Stimulated activated memory B cell treated with anti-CD40 and anti-IgM and Interleukin-4, amounts not matched to agents 10 μg/mL and 1 μg/mL and 100 μg/mL, for 72 hours (primary cell): ENCODE results near the gene NBEA.

Experiments used
- ATAC-seq: fragments of 150-1000 bp; cut with Tn5 transposase; 2 replicates; pipeline ENCODE4 v1.10.0; 2021
- H3K27ac Mint-ChIP-seq: one replicate; pipeline ENCODE4 v1.8.0; 2022; ENCODE audit warnings: mild to moderate bottlenecking, mixed read lengths
- H3K27me3 Mint-ChIP-seq: one replicate; pipeline ENCODE4 v1.8.0; 2022; ENCODE audit warnings: mixed read lengths
- H3K36me3 Mint-ChIP-seq: one replicate; pipeline ENCODE4 v1.8.0; 2022; ENCODE audit warnings: mixed read lengths
- H3K4me1 Mint-ChIP-seq: one replicate; pipeline ENCODE4 v1.8.0; 2022; ENCODE audit warnings: mixed read lengths
- H3K4me3 Mint-ChIP-seq: one replicate; pipeline ENCODE4 v1.8.0; 2022; ENCODE audit warnings: mild to moderate bottlenecking, moderate library complexity, mixed read lengths
- H3K9me3 Mint-ChIP-seq: one replicate; pipeline ENCODE4 v1.8.0; 2022; ENCODE audit warnings: mixed read lengths

Gene NBEA

DNA sequence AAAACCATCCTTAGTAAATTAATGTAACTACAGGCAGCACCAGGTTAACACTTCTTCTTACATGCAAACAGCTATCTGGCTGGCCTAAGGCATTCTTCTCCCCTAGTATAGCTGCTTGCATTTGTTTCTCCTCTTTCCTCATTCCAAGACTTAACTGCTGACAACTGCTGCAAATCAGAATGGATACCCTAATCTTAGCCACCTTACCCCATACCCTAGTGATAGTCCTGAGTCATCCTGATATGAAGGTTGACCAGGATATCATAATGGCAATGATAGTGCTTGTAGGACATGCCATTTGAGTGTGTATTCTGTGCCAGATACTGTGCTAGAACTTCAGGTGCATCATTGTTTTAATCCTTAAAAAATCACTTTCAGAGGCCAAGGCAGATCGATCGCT is 672.6 kb downstream of the NBEA start:
- Mint-ChIP-seq H3K27me3 (no peaks in the 10 kb centered on the region), H3K4me3 (no peak overlapping the region), H3K4me1 (no peaks in the 10 kb centered on the region), H3K36me3 (no peaks in the 10 kb centered on the region), H3K9me3 (peaks cover 3% of the 10 kb centered on the region), H3K27ac (no peak overlapping the region)
- no peak for ATAC-seq

DNA sequence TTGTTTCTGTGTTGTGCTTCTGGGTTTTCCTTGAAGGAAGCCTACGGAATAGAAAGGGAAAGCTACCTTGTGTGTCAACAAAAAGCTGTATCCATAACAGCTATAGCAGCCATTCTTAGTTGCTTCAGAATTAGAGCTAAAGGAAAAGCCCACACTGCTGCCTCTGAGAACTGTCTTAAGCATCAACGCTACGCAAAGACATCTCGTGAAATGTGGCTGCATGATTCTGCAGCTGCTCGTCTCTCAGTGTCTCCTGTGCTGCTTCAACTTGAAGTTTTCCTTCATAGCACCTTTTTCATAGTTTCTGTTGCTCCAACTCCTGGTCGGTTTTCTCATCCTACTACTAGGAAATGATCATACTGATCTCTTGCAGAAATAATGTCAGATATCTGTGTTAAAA is 675.4 kb downstream of the NBEA start:
- H3K4me3 Mint-ChIP-seq: no peak overlapping the region
- peaks cover 3% of the 10 kb centered on the region for H3K9me3 Mint-ChIP-seq
- ATAC-seq: no peak
- no peak overlapping the region for H3K27ac Mint-ChIP-seq
- H3K4me1 Mint-ChIP-seq: no peaks in the 10 kb centered on the region
- H3K27me3 Mint-ChIP-seq: no peaks in the 10 kb centered on the region
- H3K36me3 Mint-ChIP-seq: no peaks in the 10 kb centered on the region

DNA sequence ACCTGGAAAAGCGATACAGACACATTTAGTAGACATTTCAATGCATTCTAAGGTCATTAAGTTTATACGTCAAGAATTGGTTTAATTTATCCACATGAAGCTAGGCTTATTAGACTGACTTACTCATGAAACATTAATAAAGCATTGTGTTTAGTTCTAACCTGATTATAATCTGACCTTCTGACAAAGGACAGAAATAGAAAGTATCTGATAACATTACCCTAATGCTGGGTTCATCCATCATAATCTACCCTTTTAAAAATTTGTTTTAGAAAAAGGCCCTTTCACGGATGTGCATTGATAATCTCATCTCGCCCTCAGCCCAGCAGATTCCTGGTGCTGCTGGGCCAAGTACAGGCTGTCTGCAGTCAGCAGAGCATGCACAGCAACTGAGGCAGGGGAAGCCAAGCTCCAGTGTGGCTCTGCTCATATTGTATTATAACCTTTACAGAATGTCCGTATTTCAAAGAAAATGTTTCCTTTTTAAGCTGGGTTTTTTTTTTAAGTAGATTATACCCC is 676.6 kb downstream of the NBEA start:
- no peaks in the 10 kb centered on the region for H3K36me3 Mint-ChIP-seq
- no peak overlapping the region for H3K4me3 Mint-ChIP-seq

DNA sequence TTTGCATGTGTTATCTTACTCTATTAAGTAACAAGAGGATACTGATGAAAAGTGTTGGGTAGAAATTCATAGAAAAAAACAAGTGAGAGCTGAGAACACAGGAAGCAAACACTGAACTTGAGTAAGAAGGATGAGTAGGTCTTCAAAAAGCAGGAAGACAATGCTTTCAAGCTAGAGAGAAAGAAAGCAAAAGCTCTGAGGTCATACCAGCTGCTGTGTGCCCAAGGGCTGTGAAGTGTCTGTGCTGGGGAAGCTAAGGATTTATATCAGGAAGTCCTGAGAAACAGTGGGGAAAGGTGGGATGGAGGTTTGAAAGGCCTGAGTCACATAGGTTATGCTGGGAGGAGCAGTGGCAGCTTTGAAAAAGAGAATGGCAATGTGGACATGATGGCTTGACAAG is 679.9 kb downstream of the NBEA start:
- no peaks in the 10 kb centered on the region for H3K4me1 Mint-ChIP-seq
- no peak overlapping the region for H3K4me3 Mint-ChIP-seq
- no peaks in the 10 kb centered on the region for H3K27me3 Mint-ChIP-seq
- no peak overlapping the region for H3K27ac Mint-ChIP-seq
- H3K36me3 Mint-ChIP-seq: no peaks in the 10 kb centered on the region
- no peak for ATAC-seq
- no peaks in the 10 kb centered on the region for H3K9me3 Mint-ChIP-seq

More for the DNA sequence above, 676.6 kb downstream of the NBEA start:
- no peaks in the 10 kb centered on the region for H3K4me1 Mint-ChIP-seq
- no peaks in the 10 kb centered on the region for H3K9me3 Mint-ChIP-seq
- no peak overlapping the region for H3K27ac Mint-ChIP-seq
- H3K27me3 Mint-ChIP-seq: no peaks in the 10 kb centered on the region
- no peak for ATAC-seq

DNA sequence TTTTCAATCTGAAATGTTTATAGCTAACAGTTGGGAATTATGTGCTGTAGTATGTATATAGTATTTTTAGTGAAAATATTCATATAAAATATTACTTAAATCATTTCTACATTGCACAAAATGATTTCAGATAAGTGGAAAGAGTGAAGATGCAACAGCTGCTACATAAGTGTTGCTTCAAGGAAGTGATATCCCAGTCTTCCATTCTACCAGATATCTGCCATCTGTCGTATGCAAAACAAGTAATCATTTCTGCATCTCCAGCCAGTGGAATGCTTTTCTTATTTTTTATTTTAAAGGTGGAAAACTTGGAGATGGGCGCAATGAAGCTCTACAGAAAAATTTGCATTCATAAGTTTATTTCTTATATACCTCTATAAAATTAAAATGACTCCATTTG is 687.0 kb downstream of the NBEA start:
- no peak overlapping the region for H3K27ac Mint-ChIP-seq
- H3K36me3 Mint-ChIP-seq: no peaks in the 10 kb centered on the region
- ATAC-seq: no peak
- H3K27me3 Mint-ChIP-seq: no peaks in the 10 kb centered on the region
- no peak overlapping the region for H3K4me3 Mint-ChIP-seq
- no peaks in the 10 kb centered on the region for H3K9me3 Mint-ChIP-seq
- no peaks in the 10 kb centered on the region for H3K4me1 Mint-ChIP-seq

DNA sequence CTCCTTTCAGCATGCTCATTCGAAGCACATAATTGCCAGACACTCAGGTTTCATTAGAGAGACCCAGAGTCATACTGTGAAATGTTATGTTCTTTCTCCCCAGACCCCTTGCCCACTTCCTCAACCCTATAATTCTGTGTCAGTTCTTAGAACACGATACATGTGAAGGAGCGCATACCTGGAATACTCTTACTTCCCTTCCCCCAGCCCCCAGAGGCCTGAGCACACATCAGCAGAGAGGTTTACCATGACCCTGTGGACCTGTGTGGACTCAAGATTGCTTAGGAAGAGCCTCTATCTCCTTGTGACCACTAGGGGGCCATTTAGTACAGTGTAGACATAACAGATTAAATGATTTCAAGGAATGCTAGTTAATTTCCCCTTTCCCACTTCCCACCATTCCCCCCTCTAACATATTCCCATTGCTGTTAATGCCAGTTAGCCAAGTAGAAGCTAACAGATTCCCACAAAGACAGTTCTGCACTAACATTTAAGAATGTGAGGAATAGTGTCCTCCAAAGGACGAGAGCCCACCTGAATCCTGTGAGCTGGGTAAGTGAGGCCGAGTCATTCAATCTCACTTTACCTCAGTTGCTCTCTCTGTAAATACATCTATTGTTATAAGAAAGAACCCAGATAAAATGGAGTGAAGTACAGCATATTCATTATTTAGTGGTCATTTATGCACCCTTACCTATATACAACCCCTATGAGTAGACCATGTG is 688.6 kb downstream of the NBEA start:
- ATAC-seq: peak; percentile 64
- no peaks in the 10 kb centered on the region for H3K4me1 Mint-ChIP-seq
- H3K9me3 Mint-ChIP-seq: no peaks in the 10 kb centered on the region
- no peak overlapping the region for H3K27ac Mint-ChIP-seq
- no peaks in the 10 kb centered on the region for H3K27me3 Mint-ChIP-seq
- no peaks in the 10 kb centered on the region for H3K36me3 Mint-ChIP-seq
- no peak overlapping the region for H3K4me3 Mint-ChIP-seq

DNA sequence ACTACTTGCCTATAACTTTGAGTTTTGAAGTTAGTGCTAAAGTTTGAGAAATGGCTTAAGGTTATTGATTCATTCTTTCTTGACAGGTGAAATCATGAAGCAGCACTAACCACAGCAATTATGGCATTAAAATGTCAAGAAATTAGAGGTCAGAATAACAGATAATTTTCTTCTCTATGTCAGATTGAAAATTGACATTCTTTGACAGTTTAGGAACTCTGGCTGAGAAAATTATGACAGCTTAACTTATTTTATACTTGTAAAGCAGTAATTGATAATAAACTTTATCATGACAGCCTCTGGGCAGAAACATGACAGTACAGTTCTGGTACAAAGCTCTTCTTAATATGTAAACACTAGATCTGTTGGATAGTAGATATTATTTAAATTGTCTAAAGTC is 689.6 kb downstream of the NBEA start:
- no peak for ATAC-seq
- Mint-ChIP-seq H3K9me3 (no peaks in the 10 kb centered on the region), H3K36me3 (no peaks in the 10 kb centered on the region), H3K4me1 (no peaks in the 10 kb centered on the region), H3K27ac (no peak overlapping the region), H3K27me3 (no peaks in the 10 kb centered on the region), H3K4me3 (no peak overlapping the region)

DNA sequence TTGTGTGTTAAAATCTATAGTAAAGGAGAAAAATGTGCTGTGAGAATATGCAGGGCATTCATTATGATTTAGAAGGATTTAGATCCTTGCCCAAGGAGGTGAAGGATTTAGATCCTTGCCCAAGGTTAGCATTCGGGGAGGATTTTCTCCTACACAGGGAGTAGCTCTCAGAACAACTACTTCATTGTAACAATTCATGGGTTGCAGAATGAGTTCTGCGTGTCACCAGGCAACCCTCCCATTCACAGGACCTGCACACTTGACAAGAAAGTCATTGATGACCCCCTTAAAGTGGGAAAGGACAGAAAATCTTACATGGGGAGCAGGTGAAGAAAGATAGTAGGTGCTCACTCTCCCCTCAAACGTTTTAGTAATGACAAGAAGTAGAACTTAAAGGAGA is 701.6 kb downstream of the NBEA start:
- Mint-ChIP-seq H3K27ac (no peak overlapping the region), H3K4me3 (no peak overlapping the region), H3K36me3 (no peaks in the 10 kb centered on the region), H3K4me1 (peaks cover 6% of the 10 kb centered on the region), H3K27me3 (no peaks in the 10 kb centered on the region), H3K9me3 (no peaks in the 10 kb centered on the region)
- no peak for ATAC-seq

DNA sequence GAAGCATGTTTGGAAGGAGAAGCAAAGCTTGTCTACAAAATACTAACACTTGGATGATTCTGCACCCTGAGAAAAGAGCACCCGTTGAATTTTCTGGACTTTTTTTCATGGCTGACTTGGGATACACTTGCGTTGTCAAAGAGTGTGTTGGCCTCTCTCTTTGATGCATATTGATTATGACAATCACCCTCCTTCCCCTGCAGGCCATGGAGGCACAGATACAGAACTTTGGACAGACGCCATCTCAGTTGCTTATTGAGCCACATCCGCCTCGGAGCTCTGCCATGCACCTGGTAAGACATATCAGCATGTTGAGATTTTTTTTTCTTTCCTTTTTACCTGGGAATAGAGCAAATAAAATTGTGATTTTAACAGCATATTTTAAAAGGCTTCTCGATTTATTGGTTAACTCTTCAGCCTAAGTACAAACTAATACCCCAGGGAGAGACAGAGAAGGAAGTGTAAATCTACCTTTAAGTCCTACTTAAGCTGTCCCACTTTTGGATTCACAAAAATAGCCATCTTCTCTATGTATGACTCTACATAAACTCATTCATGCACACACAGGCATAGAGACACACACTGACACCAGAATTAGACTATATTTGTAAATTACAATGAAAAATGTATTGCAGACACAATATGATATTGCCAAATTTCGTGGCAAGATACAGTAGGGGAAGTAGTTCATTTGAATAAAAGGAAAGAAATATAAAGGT is 704.1 kb downstream of the NBEA start:
- peaks cover 6% of the 10 kb centered on the region for H3K36me3 Mint-ChIP-seq
- no peaks in the 10 kb centered on the region for H3K9me3 Mint-ChIP-seq
- no peak overlapping the region for H3K27ac Mint-ChIP-seq
- no peak for ATAC-seq
- H3K4me3 Mint-ChIP-seq: no peak overlapping the region
- H3K27me3 Mint-ChIP-seq: no peaks in the 10 kb centered on the region
- H3K4me1 Mint-ChIP-seq: peaks cover 6% of the 10 kb centered on the region

DNA sequence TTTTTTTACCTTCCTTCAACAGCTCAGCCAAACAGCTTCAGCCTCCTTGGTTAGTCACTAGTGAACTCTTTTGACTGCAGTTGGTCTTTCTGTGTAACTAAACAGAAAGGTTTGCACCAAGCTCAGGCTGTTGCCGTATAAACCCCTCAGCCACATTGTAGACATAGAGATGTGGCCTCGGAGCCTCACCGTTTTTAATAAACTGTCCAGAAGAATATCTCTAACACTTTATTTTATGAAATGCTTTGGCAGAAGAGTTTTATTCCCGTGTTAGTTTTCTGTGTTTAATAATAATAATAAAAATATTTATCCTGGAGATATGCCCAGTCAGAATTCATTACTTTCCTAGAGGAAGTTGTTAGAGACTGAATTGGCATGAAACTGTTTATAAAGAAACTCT is 706.1 kb downstream of the NBEA start:
- no peak overlapping the region for H3K27ac Mint-ChIP-seq
- no peak overlapping the region for H3K4me3 Mint-ChIP-seq
- no peaks in the 10 kb centered on the region for H3K27me3 Mint-ChIP-seq
- no peak for ATAC-seq
- H3K4me1 Mint-ChIP-seq: peaks cover 6% of the 10 kb centered on the region
- H3K9me3 Mint-ChIP-seq: no peaks in the 10 kb centered on the region
- peaks cover 6% of the 10 kb centered on the region for H3K36me3 Mint-ChIP-seq

DNA sequence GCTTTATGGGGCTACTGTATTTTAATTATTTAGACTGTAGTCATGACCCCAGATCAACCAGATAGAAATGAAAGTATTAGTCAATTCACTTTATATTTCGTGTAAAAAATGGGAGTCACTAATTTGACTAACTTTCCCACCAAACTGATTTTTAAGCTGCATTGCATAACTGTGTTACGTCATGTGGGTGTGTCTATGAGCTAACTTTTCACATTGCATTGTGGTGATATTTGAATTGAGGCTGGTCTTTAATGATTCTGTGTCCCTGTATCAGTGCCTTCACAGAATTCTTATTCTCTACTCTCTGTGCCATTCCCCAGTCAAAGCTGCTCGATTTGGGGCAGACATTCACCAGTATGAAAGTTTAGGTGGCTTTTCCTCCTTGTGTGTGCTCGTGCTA is 707.1 kb downstream of the NBEA start:
- Mint-ChIP-seq H3K36me3 (peaks cover 6% of the 10 kb centered on the region), H3K27me3 (no peaks in the 10 kb centered on the region), H3K4me3 (no peak overlapping the region), H3K9me3 (no peaks in the 10 kb centered on the region), H3K4me1 (peaks cover 6% of the 10 kb centered on the region), H3K27ac (no peak overlapping the region)
- ATAC-seq: no peak

DNA sequence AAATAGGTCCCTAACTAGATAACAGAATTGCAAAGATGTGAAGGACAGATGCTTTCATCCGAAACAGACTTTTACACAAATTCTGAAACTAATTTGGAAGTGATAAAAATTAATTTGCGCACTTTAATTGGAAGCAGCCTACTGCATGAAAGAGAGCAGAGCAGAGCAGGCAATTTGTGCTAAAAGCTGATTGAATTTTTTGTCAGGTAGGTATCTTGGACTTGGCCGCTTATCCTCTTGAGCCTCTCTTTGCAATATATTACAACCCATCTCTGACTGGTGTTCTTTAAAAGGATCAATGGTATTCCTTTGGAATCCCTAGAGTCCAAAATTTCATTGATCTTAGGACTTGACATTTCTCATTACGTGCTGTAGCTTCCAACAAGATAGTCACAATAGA is 717.7 kb downstream of the NBEA start:
- Mint-ChIP-seq H3K9me3 (no peaks in the 10 kb centered on the region), H3K4me3 (no peak overlapping the region), H3K4me1 (no peaks in the 10 kb centered on the region), H3K27ac (no peak overlapping the region), H3K36me3 (peaks cover 6% of the 10 kb centered on the region), H3K27me3 (no peaks in the 10 kb centered on the region)
- ATAC-seq: no peak

DNA sequence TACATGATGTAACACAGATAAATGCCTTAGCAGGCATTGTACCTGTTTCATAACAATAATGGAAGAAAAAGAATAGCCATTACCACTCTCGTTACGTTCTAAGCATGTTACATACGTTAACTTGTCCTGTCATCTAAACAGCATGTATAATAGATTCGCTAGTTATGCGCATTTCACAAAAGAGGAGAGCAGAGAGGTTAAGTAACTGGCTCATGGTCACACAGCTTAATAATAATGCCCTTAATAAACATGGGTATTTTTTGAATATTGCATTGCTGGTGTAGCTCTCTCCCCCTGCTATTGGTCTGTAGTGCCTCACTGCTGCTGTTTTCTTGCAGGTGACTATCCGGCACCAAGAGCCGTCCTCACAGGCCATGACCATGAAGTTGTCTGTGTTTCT is 722.7 kb downstream of the NBEA start:
- no peak overlapping the region for H3K4me3 Mint-ChIP-seq
- H3K27me3 Mint-ChIP-seq: no peaks in the 10 kb centered on the region
- H3K27ac Mint-ChIP-seq: no peak overlapping the region
- ATAC-seq: no peak
- no peaks in the 10 kb centered on the region for H3K4me1 Mint-ChIP-seq
- H3K36me3 Mint-ChIP-seq: peaks cover 7% of the 10 kb centered on the region
- no peaks in the 10 kb centered on the region for H3K9me3 Mint-ChIP-seq

DNA sequence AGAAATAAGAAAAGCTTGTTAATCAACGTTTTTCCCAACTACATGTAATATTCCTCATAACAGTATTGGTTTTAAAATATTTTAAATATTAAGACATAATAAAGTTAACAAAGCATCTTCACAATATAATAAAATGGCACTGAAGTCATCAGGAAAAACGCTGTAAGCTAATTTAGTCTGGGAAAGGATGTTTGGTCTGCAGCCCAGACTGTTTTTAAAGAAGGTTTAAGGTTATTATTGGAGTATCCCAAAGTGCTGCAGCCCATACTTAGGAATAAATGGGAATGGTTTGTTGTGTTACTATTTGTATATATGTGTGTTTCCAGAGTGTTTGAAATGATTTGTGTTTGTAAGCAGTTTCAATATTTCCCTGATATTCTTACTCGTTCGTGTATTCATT is 727.3 kb downstream of the NBEA start:
- no peaks in the 10 kb centered on the region for H3K9me3 Mint-ChIP-seq
- H3K27me3 Mint-ChIP-seq: no peaks in the 10 kb centered on the region
- no peak overlapping the region for H3K4me3 Mint-ChIP-seq
- no peak for ATAC-seq
- peaks cover 13% of the 10 kb centered on the region for H3K36me3 Mint-ChIP-seq
- no peaks in the 10 kb centered on the region for H3K4me1 Mint-ChIP-seq
- H3K27ac Mint-ChIP-seq: no peak overlapping the region

DNA sequence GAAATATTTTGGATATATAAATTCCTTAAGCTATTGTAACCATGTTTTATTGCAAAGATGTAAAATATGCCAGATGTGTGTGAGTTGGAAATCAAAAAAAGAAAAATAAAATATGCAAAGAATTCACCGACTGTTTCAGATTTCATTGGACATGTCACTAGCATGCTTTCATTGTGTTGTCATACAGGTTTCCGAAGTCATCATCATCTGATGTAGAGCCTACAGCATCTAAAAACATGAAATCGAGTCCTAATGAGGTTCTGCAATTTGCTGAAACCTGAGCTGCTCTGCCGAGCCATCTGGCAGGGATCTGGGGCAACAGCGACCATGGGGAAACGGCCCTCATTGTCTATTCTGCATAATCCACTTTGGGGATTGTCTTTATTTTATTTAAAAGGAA is 730.5 kb downstream of the NBEA start:
- no peak overlapping the region for H3K27ac Mint-ChIP-seq
- H3K36me3 Mint-ChIP-seq: peaks cover 13% of the 10 kb centered on the region
- no peaks in the 10 kb centered on the region for H3K4me1 Mint-ChIP-seq
- H3K9me3 Mint-ChIP-seq: peaks cover 5% of the 10 kb centered on the region
- no peak overlapping the region for H3K4me3 Mint-ChIP-seq
- ATAC-seq: no peak
- H3K27me3 Mint-ChIP-seq: no peaks in the 10 kb centered on the region

DNA sequence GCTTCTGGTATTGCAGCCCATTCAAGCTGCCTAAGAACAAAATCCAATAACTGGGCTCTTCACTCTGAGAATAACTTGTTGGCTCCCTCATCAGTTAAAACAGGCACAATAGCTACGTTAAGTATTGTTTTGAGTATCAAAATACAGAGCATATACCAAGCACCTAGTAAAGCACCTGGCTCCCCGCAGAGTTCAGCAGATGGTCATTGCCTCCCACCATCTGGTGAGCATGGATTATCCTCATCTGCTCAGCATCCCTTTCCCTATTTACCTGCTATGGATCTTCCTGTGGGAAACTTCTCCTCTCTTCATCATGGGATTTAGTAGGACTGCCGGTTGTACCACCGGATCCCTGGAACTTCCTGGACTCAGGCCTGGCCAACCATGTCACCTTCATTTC is 733.6 kb downstream of the NBEA start:
- no peaks in the 10 kb centered on the region for H3K36me3 Mint-ChIP-seq
- no peak overlapping the region for H3K27ac Mint-ChIP-seq
- H3K4me3 Mint-ChIP-seq: no peak overlapping the region
- H3K9me3 Mint-ChIP-seq: peaks cover 5% of the 10 kb centered on the region
- no peak for ATAC-seq
- H3K4me1 Mint-ChIP-seq: no peaks in the 10 kb centered on the region
- H3K27me3 Mint-ChIP-seq: no peaks in the 10 kb centered on the region
